Measurements from ENCODE around the gene SLC46A2.

- no peak for TF ChIP-seq CTCF (IDR thresholded peaks at IDR 0.05; ENCODE audit: low read length)
- no peak for TF ChIP-seq EZH2 (IDR thresholded peaks at IDR 0.05; ENCODE audit: borderline replicate concordance, low read length)
Observed at GRCh38 chr9:112905084-112905483, 14.4 kb upstream of the SLC46A2 start.

Data from OCI-LY1 (cell line).